GM10266 (cell line): Measurements from ENCODE around the gene UBE3B.

ENCODE experiments used
- DNase-seq: peaks from one replicate; pipeline ENCODE4 v3.0.0; 2012; ENCODE audit errors: extremely low spot score
- TF ChIP-seq, protein P1 (sequence below): IDR thresholded peaks from 2 replicates; pipeline ENCODE4 v1.5.1; 2012; ENCODE audit warnings: mild to moderate bottlenecking, low read depth; ENCODE audit not compliant: control insufficient read depth, insufficient read depth; ENCODE audit errors: missing control alignments

UBE3B gene

DNA sequence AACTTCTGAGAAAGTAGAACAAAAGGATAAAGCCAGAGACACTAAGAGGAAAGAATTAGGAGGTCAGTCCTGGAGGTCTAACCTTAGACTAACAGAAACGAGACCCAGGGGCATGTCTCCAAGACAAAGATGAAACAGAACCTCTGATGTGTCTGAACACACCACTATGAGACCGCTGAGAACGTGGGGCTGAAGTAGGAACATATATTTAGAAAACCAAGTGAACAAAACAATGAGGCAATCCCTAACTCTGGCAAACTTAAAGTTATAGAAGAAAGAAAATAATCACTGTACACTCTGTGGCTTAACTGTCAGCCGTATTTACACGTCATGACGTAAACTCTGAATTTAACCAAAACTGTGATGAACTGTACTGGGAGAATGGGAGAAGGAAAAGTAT lies 18.2 kb upstream of the UBE3B start:
- TF ChIP-seq, protein P1, sequence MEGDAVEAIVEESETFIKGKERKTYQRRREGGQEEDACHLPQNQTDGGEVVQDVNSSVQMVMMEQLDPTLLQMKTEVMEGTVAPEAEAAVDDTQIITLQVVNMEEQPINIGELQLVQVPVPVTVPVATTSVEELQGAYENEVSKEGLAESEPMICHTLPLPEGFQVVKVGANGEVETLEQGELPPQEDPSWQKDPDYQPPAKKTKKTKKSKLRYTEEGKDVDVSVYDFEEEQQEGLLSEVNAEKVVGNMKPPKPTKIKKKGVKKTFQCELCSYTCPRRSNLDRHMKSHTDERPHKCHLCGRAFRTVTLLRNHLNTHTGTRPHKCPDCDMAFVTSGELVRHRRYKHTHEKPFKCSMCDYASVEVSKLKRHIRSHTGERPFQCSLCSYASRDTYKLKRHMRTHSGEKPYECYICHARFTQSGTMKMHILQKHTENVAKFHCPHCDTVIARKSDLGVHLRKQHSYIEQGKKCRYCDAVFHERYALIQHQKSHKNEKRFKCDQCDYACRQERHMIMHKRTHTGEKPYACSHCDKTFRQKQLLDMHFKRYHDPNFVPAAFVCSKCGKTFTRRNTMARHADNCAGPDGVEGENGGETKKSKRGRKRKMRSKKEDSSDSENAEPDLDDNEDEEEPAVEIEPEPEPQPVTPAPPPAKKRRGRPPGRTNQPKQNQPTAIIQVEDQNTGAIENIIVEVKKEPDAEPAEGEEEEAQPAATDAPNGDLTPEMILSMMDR = no peak
- no peak for DNase-seq

DNA sequence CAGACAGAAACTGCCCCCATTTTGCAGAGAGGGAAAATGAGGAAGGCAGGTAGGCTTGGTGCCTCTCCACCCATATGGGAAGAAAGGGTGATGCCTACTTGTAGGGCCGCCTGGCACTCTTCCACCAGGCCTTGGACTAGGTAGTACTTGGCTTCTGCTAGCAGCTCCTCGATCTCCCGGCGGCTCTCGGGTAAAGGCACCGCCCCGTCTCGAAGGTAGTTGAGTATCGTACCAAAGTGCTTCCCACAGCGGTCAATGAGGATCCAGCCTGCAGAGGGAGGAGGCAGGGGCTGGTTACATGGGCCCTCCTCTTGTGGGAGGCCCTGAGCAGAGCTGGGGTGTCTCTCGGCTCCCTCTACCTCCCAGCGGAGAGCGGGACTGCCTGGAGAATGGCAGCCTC lies 16.9 kb upstream of the UBE3B start:
- TF ChIP-seq, protein P1 = no peak
- DNase-seq = no peak

DNA sequence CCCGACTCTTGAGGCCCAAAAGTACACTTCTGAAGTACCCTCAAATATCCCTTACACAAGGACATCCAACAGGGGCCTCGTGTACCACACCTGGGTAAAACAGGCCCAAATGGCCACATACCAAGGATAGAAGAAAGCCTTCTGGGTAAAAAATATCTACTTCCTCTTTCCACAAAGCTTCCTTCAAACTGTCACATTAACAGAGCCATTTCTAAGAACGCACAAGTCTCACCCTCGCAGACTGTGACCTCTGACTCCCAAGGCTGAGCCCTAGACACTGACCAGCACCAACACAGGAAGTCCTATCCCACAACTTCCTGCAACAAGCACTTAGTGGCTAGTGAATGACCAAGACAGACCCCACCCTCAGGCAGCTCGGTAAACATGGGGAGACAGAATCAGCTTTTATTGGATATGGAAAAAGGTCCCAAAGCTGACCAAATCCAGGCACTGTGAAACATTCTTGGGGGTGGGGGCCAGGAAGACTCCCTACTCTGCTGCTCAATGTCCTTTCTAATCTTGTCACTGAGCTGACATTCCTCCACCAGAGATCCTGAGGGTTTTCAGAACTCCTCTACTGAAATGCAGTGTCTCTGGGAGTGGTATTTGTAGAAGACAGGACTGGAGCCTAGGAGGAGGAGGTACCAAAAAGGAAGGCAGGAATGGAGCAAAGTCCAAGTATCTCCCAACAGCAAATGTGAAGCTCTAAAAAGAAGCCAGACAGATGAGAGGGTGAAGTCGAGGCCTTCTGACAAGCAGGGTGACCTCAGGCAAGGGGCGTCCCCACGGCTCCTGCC lies 16.2 kb upstream of the UBE3B start:
- TF ChIP-seq, protein P1 = no peak
- no peak for DNase-seq

DNA sequence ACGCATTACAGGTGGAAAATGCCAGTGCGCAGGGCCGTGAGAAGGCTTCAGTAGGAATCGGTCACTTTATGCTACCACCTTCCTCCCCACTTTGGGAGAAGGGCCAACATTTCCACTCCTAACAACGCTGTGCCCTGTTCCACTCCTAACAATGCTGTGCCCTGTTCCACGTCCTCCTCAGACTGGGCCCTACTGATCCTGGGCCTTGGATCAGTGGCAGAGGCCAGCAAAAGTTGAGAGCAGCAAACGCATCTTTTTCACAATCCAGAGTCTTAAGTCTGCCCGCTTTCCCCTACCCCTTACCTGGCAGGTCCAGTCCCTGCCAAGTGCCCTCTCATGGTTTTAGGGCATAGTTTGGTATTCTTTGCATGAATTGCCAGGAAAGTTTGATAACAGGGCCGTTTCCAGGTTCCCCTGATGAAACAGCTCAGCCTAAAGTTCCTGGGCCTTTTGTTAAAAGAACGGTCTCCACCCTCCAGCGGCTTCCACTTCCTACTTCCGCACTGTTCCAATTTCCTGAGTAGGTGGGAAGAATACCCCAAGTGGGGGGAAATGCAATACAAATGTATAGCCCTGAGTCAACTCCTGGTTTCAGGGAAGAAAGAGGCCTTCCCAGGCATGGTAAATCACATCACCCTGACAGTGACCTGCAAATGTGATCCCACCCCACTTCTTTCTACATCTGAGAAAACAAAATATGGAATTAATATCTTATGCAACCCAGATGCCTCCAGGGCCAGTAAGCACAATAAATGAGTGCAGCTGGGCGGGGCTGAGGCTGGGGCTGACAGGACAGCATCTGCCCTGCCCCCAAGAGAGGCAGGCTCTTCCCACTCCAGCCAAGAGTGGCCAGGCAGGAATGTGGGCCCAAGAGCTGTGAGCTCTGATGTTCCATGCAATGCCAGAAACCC lies 15.3 kb upstream of the UBE3B start:
- no peak for DNase-seq

DNA sequence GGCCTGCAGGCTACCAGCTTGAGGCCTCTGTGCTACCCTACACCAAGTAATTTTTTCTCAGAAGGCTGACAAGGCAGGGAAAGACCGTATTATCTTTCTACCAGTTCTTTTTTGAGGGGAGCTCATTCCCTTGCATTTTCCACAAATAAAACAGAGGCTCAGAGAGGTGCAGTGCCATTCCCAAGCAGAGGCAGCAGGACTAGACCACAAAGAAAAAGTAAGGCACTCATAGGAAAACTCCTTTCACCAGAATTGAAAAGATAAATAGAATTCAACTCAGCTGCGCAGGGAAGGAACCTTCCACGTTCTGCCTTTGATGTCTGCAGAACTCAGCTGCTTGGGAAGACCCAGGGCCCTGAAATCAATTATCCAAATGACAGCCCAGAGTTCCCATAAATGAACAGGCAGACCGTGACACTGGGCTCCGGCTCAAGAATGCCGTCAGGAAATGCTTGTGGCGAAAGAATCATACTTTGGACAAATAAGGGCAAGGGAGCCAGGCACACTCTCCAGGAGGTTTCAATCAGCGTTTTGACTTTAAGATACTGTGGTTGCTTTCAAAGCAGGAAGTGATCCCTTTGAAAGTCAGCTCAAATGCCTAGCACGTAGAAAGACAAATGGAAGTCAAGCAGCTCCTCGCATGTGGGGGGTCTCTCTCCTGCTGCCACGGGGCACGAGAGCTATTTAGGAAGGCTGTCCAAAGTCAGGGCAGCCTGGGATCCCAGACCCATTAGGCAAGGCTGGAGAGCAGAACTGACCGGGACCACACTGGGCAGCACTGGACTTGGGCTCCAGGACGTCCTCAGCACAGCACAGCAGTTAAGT lies 14.4 kb upstream of the UBE3B start:
- no peak for DNase-seq
- TF ChIP-seq, protein P1 = no peak

More for the DNA sequence above, 15.3 kb upstream of the UBE3B start:
- TF ChIP-seq, protein P1 = no peak

DNA sequence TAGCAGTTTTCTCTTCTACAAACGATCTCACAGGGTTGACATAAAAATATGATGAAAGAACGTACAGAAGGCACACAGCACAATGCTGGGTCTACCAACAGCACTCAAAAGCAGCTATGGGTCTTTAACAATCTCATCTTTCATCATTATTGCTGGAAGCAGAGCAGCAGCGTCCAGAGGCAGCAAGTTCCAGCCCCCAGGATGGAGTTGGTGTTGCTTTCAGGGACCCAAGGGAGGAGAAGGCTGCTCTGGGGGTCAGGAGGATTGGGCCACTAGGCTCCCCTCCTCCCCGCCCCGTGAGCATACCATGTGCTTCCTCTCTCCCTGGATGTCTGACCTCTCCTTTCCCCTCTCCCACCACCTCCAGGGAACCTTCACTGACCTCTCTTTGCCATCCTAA lies 13.7 kb upstream of the UBE3B start:
- DNase-seq = no peak
- TF ChIP-seq, protein P1 = no peak
